HCT116 (cell line): Measurements from ENCODE around the gene CEP20. TPM values are rescaled to one million over a fixed set of nuclear protein-coding genes. Genes with fewer than 3 reads are reported as not detected.

Experiments
- ATAC-seq: fragments of 200-7000 bp; cut with Tn5 transposase; 2 replicates; pipeline ENCODE4 v1.9.1; 2020; ENCODE audit warnings: mild to moderate bottlenecking, moderate library complexity
- BruUV-seq: library from RNA; stranded (reverse); fragments of 400-500 nt; replicated peaks from 2 replicates; lab custom pipeline; 2021; lab: Mats Ljungman, UMichigan
- CTCF ChIA-PET: fragments of 300-600 bp; sonication (Branson Sonifier 250); formaldehyde crosslinking; loops from one replicate; lab custom pipeline; 2021; ENCODE audit warnings: antibody characterized with exemption; lab: Charles Lee
- POLR2A ChIA-PET: fragments of 300-600, 350-600 bp; sonication (Branson Sonifier 250); formaldehyde crosslinking; loops from one replicate; lab custom pipeline; 2021; ENCODE audit warnings: antibody characterized with exemption; lab: Charles Lee
- RAD21 ChIA-PET, 2 experiments: fragments of 300-600 bp; sonication (Branson Sonifier 250); formaldehyde crosslinking; loops; one replicate each; lab custom pipeline; 2023; ENCODE audit warnings: low total read pairs in 2 of 2; ENCODE audit not compliant: uncharacterized antibody in 2 of 2, unreplicated experiment in 2 of 2, low non-redundant PET in 1 of 2; lab: Charles Lee
- DNase-seq: peaks from one replicate; pipeline ENCODE4 v3.0.0-alpha.2; 2010; ENCODE audit warnings: low read depth, low spot score
- H2AFZ ChIP-seq: fragments of 200-600 bp; shearing (Covaris generic), sonication (generic); 2 replicates; pipeline ENCODE4 v1.6.1; 2017; ENCODE audit warnings: low read depth, mixed run types, mixed read lengths, antibody characterized with exemption, low read length; ENCODE audit not compliant: poor library complexity, severe bottlenecking
- H3K27ac ChIP-seq: 2 replicates; pipeline ENCODE4 v1.5.1; 2012; ENCODE audit warnings: low read depth, low read length
- H3K27me3 ChIP-seq: fragments of 200-600 bp; sonication (generic); 2 replicates; pipeline ENCODE4 v1.6.1; 2016; ENCODE audit warnings: mixed run types, low read length, mixed read lengths; ENCODE audit not compliant: insufficient read depth
- H3K36me3 ChIP-seq, 2 experiments: fragments of 200-500 bp in 1 of 2; fragments of 200-600 bp in 1 of 2; sonication (Bioruptor generic) in 1 of 2; sonication (generic) in 1 of 2; 2 replicates each; pipeline versions ENCODE4 v1.5.1 to v1.6.1; 2014 to 2016; ENCODE audit warnings: low read length in 2 of 2, inconsistent platforms in 1 of 2, mixed read lengths in 1 of 2, mixed run types in 1 of 2; ENCODE audit not compliant: insufficient read depth in 2 of 2, control insufficient read depth in 1 of 2
- H3K4me1 ChIP-seq, 2 experiments: fragments of 200-600 bp in 1 of 2; sonication (generic) in 1 of 2; 2 replicates each; pipeline versions ENCODE4 v1.5.1 to v1.6.1; 2012 to 2017; ENCODE audit warnings: low read length in 2 of 2, inconsistent platforms in 1 of 2, mild to moderate bottlenecking in 1 of 2, mixed read lengths in 1 of 2, mixed run types in 1 of 2, moderate library complexity in 1 of 2; ENCODE audit not compliant: insufficient read depth in 2 of 2, control insufficient read depth in 1 of 2
- H3K4me2 ChIP-seq: fragments of 200-600 bp; sonication (generic); 2 replicates; pipeline ENCODE4 v1.6.1; 2017; ENCODE audit warnings: mixed run types, low read length, mixed read lengths
- H3K4me3 ChIP-seq, 2 experiments: fragments of 200-600 bp in 1 of 2; sonication (generic) in 1 of 2; replicated peaks in 1 of 2; 2 replicates each; pipeline ENCODE4 v1.5.1; 2011 to 2016; ENCODE audit warnings: low read length in 2 of 2, control low read depth in 1 of 2, low read depth in 1 of 2, mild to moderate bottlenecking in 1 of 2, mixed read lengths in 1 of 2, mixed run types in 1 of 2
- H3K79me2 ChIP-seq: fragments of 200-600 bp; sonication (generic); 2 replicates; pipeline ENCODE4 v1.6.1; 2017; ENCODE audit warnings: mild to moderate bottlenecking, mixed run types, low read length, moderate library complexity, mixed read lengths; ENCODE audit not compliant: insufficient read depth
- H3K9ac ChIP-seq: fragments of 200-600 bp; sonication (generic); 2 replicates; pipeline ENCODE4 v1.6.1; 2016; ENCODE audit warnings: low read length, mixed read lengths
- H3K9me2 ChIP-seq: fragments of 200-600 bp; sonication (generic), shearing (Covaris generic); 2 replicates; pipeline ENCODE4 v1.6.1; 2017; ENCODE audit warnings: mixed run types, mild to moderate bottlenecking, moderate library complexity; ENCODE audit not compliant: insufficient read depth
- H3K9me3 ChIP-seq, 2 experiments: fragments of 200-500 bp in 1 of 2; fragments of 200-600 bp in 1 of 2; sonication (Bioruptor generic) in 1 of 2; sonication (generic) in 1 of 2; 2 replicates each; pipeline ENCODE4 v1.6.1; 2014 to 2017; ENCODE audit warnings: low read length in 2 of 2, mixed read lengths in 2 of 2, inconsistent platforms in 1 of 2, low read depth in 1 of 2, mild to moderate bottlenecking in 1 of 2, mixed run types in 1 of 2, moderate library complexity in 1 of 2; ENCODE audit not compliant: control insufficient read depth in 1 of 2, insufficient read depth in 1 of 2
- H4K20me1 ChIP-seq: fragments of 200-600 bp; sonication (generic), shearing (Covaris generic); 2 replicates; pipeline ENCODE4 v1.6.1; 2017; ENCODE audit warnings: mixed run types, mild to moderate bottlenecking, moderate library complexity; ENCODE audit not compliant: insufficient read depth
- CBX3 ChIP-seq: IDR thresholded peaks from 2 replicates; pipeline ENCODE4 v1.6.1; 2012; ENCODE audit warnings: low read depth
- CTCF ChIP-seq, 3 experiments: fragments of 200-600 bp in 1 of 3; sonication (generic) in 1 of 3; IDR thresholded peaks in 2 of 3; conservative IDR thresholded peaks in 1 of 3; 2 replicates each; pipeline ENCODE4 v1.5.1; 2012 to 2017; ENCODE audit warnings: low read depth in 2 of 3, low read length in 2 of 3, antibody characterized with exemption in 1 of 3, borderline replicate concordance in 1 of 3, control low read depth in 1 of 3, mild to moderate bottlenecking in 1 of 3, mixed read lengths in 1 of 3, mixed run types in 1 of 3, moderate library complexity in 1 of 3; ENCODE audit not compliant: insufficient read depth in 1 of 3
- RAD21 ChIP-seq: IDR thresholded peaks from 2 replicates; pipeline ENCODE4 v1.6.1; 2012; ENCODE audit warnings: low read depth, mild to moderate bottlenecking
- SIN3A ChIP-seq: IDR thresholded peaks from 2 replicates; pipeline ENCODE4 v1.6.1; 2012; ENCODE audit warnings: low read depth
- TCF7L2 ChIP-seq: IDR thresholded peaks from 2 replicates; pipeline ENCODE4 v1.7.0; 2011; ENCODE audit warnings: borderline replicate concordance, inconsistent platforms; ENCODE audit not compliant: insufficient read depth, insufficient read length; ENCODE audit errors: extremely low read depth
- ZFX ChIP-seq: fragments of 450-650 bp; IDR thresholded peaks from 2 replicates; pipeline ENCODE4 v1.6.1; 2017
- intact Hi-C: fragments of 100-400 bp; cut with micrococcal nuclease; formaldehyde crosslinking; loops from 2 replicates; pipeline ENCODE4 v1.10.0; 2022
- total RNA-seq: library from RNA; stranded (reverse); gene quantifications from one replicate; pipeline ENCODE4 v1.2.1, GENCODE V29; 2021; ENCODE audit not compliant: unreplicated experiment
- TF ChIP-seq, protein P1 (sequence below): IDR thresholded peaks from 2 replicates; pipeline ENCODE4 v1.6.1; 2012
- TF ChIP-seq, protein P2 (sequence below): IDR thresholded peaks from 2 replicates; pipeline ENCODE4 v1.6.1; 2011; ENCODE audit warnings: mild to moderate bottlenecking, low read length, moderate library complexity; ENCODE audit not compliant: insufficient replicate concordance; ENCODE audit errors: extremely low read depth
- TF ChIP-seq, protein P3 (sequence below): IDR thresholded peaks from 2 replicates; pipeline ENCODE4 v1.6.1; 2012; ENCODE audit warnings: low read depth

CEP20 gene
- total RNA-seq, 1 experiment from 2014 or later: 67.7 TPM

DNA sequence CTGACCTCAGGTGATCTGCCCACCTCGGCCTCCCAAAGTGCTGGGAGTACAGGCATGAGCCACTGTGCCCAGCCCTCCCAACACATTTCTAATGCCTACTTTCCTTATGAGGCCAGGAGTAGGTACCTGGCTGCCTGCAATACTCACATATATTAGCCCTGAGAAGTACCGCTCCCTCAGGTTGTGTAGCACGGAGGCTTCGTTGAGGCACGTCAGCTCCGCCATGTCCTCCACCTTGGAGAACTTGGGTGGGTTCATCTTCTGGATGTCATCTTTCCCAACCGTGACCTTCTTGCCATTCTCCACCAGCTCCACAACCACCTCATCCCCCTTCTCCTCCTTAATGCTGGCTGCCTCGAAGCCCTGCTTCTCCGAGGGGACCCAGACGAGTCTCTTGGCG, 50.6 kb downstream of the CEP20 start:
- TF ChIP-seq, protein P1, sequence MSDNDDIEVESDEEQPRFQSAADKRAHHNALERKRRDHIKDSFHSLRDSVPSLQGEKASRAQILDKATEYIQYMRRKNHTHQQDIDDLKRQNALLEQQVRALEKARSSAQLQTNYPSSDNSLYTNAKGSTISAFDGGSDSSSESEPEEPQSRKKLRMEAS: no peak
- TF ChIP-seq, protein P2, sequence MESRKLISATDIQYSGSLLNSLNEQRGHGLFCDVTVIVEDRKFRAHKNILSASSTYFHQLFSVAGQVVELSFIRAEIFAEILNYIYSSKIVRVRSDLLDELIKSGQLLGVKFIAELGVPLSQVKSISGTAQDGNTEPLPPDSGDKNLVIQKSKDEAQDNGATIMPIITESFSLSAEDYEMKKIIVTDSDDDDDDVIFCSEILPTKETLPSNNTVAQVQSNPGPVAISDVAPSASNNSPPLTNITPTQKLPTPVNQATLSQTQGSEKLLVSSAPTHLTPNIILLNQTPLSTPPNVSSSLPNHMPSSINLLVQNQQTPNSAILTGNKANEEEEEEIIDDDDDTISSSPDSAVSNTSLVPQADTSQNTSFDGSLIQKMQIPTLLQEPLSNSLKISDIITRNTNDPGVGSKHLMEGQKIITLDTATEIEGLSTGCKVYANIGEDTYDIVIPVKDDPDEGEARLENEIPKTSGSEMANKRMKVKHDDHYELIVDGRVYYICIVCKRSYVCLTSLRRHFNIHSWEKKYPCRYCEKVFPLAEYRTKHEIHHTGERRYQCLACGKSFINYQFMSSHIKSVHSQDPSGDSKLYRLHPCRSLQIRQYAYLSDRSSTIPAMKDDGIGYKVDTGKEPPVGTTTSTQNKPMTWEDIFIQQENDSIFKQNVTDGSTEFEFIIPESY: no peak
- TF ChIP-seq, all 23 proteins: peak for 0
- ChIA-PET CTCF (no interaction called here), RAD21 (no interaction called here), POLR2A (no interaction called here)
- H3K4me1 ChIP-seq: no peaks in the 10 kb centered on the region
- H3K4me2 ChIP-seq: no peak overlapping the region
- H3K79me2 ChIP-seq: no peaks in the 10 kb centered on the region
- no peaks in the 10 kb centered on the region for H3K9me3 ChIP-seq
- ATAC-seq: no peak
- no peaks in the 10 kb centered on the region for H3K9me2 ChIP-seq
- no peak overlapping the region for H2AFZ ChIP-seq
- BruUV-seq: no TSS peak
- no peak overlapping the region for H3K4me3 ChIP-seq
- no peaks in the 10 kb centered on the region for H3K36me3 ChIP-seq
- intact Hi-C loops: no loop called here
- no peaks in the 10 kb centered on the region for H4K20me1 ChIP-seq
- no peak overlapping the region for H3K9ac ChIP-seq
- DNase-seq: no peak
- no peaks in the 10 kb centered on the region for H3K27me3 ChIP-seq
- no peak overlapping the region for H3K27ac ChIP-seq

- Histone ChIP-seq H3K9me2 (no peaks in the 10 kb centered on the region), H3K36me3 (no peaks in the 10 kb centered on the region), H3K4me3 (no peak overlapping the region), H3K27ac (no peak overlapping the region), H3K4me1 (no peaks in the 10 kb centered on the region), H3K27me3 (no peaks in the 10 kb centered on the region), H3K9ac (no peak overlapping the region), H3K9me3 (no peaks in the 10 kb centered on the region), H4K20me1 (no peaks in the 10 kb centered on the region), H3K79me2 (no peaks in the 10 kb centered on the region), H2AFZ (no peak overlapping the region), H3K4me2 (no peak overlapping the region)
- CTCF ChIA-PET: no interaction called here
- DNase-seq (no peak), ATAC-seq (no peak)
- RAD21 ChIA-PET: no interaction called here
- TF ChIP-seq ZFX (no peak), CBX3 (no peak), TCF7L2 (no peak), CTCF (IDR thresholded peaks at IDR 0.05 in 2 of 3, conservative IDR thresholded peaks at IDR 0.05 in 1 of 3; ENCODE audit: borderline replicate concordance in 1 of 3, insufficient read depth in 1 of 3, low read depth in 2 of 3, low read length in 2 of 3) (no peak), SIN3A (no peak), RAD21 (no peak)
- TF ChIP-seq, protein P3, sequence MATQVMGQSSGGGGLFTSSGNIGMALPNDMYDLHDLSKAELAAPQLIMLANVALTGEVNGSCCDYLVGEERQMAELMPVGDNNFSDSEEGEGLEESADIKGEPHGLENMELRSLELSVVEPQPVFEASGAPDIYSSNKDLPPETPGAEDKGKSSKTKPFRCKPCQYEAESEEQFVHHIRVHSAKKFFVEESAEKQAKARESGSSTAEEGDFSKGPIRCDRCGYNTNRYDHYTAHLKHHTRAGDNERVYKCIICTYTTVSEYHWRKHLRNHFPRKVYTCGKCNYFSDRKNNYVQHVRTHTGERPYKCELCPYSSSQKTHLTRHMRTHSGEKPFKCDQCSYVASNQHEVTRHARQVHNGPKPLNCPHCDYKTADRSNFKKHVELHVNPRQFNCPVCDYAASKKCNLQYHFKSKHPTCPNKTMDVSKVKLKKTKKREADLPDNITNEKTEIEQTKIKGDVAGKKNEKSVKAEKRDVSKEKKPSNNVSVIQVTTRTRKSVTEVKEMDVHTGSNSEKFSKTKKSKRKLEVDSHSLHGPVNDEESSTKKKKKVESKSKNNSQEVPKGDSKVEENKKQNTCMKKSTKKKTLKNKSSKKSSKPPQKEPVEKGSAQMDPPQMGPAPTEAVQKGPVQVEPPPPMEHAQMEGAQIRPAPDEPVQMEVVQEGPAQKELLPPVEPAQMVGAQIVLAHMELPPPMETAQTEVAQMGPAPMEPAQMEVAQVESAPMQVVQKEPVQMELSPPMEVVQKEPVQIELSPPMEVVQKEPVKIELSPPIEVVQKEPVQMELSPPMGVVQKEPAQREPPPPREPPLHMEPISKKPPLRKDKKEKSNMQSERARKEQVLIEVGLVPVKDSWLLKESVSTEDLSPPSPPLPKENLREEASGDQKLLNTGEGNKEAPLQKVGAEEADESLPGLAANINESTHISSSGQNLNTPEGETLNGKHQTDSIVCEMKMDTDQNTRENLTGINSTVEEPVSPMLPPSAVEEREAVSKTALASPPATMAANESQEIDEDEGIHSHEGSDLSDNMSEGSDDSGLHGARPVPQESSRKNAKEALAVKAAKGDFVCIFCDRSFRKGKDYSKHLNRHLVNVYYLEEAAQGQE: no peak
- BruUV-seq: no TSS peak
- intact Hi-C loops: no loop called here
- POLR2A ChIA-PET: no interaction called here
Measured at GRCh38 chr16:15836965-15837611, 51.3 kb downstream of the CEP20 start.
